Measurements from ENCODE around the gene TSHR. TPM values are rescaled to one million over a fixed set of nuclear protein-coding genes. Genes with fewer than 3 reads are reported as not detected.

The TSHR gene
- total and polyA plus RNA-seq, 2 of the 13 experiments (the other 11 are each of a cell fraction or from before 2014, with no cell fraction given), result not detected

GRCh38 chr14:81176241-81176640 is 220.8 kb downstream of the TSHR start:
- ChIA-PET CTCF (ENCODE audit: low intra/inter-chr PET ratio, low total read pairs) (no interaction called here), POLR2A (no interaction called here)
- WGBS (ENCODE audit: low lambda C conversion rate), result 96% methylated on average over 3 of the region's 3 CpGs
- Histone ChIP-seq H4K20me1 (ENCODE audit: insufficient read depth, low read length) (no peaks in the 10 kb centered on the region), H3K27me3 (ENCODE audit: control insufficient read depth in 1 of 2, insufficient read depth in 2 of 2, low read length in 2 of 2) (no peaks in the 10 kb centered on the region), H2AFZ (ENCODE audit: low read length) (no peak overlapping the region), H3K4me2 (ENCODE audit: low read depth, low read length) (no peak overlapping the region), H3K4me1 (ENCODE audit: insufficient read depth, low read length) (no peaks in the 10 kb centered on the region), H3K27ac (ENCODE audit: extremely low read length, insufficient read depth, low read length) (no peak overlapping the region), H3K9me3 (ENCODE audit: low read length) (no peaks in the 10 kb centered on the region), H3K36me3 (replicated peaks in 1 of 2; ENCODE audit: control insufficient read depth in 1 of 2, insufficient read depth in 2 of 2, low read length in 2 of 2) (peaks cover 3 to 4% of the 10 kb centered on the region in 2 experiments; a peak in 4 of 5 replicates), H3K4me3 (replicated peaks in 1 of 3; ENCODE audit: insufficient read depth in 1 of 3, low read depth in 2 of 3, low read length in 3 of 3) (no peak overlapping the region), H3K9ac (ENCODE audit: insufficient read depth, low read depth, low read length) (no peak overlapping the region), H3K79me2 (ENCODE audit: insufficient read depth, low read length) (no peaks in the 10 kb centered on the region)
- BruUV-seq (replicated peaks), result no TSS peak
- intact Hi-C loops (cut with micrococcal nuclease; ENCODE audit: unreplicated experiment), result no loop called here
- no peak for FAIRE-seq
- in situ Hi-C loops (cut with HindIII; ENCODE audit: extremely low pct_ligation_motif_present, low pct_unique_long_range_greater_than_20kb), result no loop called here
- no peak for DNase-seq (ENCODE audit: low spot score)
- ATAC-seq, result no peak
- no peak for TF ChIP-seq MIER2 (CRISPR knock-in tag; IDR thresholded peaks at IDR 0.05)
- TF ChIP-seq ZNF619 (CRISPR knock-in tag; IDR thresholded peaks at IDR 0.05), result no peak
- no peak for TF ChIP-seq ZFP1 (CRISPR knock-in tag; IDR thresholded peaks at IDR 0.05)
- TF ChIP-seq MEIS2 (CRISPR knock-in tag; IDR thresholded peaks at IDR 0.05), result no peak
- no peak for TF ChIP-seq KLF13 (CRISPR knock-in tag; IDR thresholded peaks at IDR 0.05)
- TF ChIP-seq, protein P1, sequence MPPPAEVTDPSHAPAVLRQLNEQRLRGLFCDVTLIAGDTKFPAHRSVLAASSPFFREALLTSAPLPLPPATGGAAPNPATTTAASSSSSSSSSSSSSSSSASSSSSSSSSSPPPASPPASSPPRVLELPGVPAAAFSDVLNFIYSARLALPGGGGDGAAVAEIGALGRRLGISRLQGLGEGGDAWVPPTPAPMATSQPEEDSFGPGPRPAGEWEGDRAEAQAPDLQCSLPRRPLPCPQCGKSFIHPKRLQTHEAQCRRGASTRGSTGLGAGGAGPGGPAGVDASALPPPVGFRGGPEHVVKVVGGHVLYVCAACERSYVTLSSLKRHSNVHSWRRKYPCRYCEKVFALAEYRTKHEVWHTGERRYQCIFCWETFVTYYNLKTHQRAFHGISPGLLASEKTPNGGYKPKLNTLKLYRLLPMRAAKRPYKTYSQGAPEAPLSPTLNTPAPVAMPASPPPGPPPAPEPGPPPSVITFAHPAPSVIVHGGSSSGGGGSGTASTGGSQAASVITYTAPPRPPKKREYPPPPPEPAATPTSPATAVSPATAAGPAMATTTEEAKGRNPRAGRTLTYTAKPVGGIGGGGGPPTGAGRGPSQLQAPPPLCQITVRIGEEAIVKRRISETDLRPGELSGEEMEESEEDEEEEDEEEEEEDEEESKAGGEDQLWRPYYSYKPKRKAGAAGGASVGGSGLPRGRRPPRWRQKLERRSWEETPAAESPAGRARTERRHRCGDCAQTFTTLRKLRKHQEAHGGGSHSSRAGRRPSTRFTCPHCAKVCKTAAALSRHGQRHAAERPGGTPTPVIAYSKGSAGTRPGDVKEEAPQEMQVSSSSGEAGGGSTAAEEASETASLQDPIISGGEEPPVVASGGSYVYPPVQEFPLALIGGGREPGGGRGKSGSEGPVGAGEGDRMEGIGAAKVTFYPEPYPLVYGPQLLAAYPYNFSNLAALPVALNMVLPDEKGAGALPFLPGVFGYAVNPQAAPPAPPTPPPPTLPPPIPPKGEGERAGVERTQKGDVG (CRISPR knock-in tag; IDR thresholded peaks at IDR 0.05; ENCODE audit: borderline replicate concordance), result no peak
- no peak for TF ChIP-seq ZNF75D (CRISPR knock-in tag; IDR thresholded peaks at IDR 0.05; ENCODE audit: borderline replicate concordance)
- TF ChIP-seq ETV6 (CRISPR knock-in tag; conservative IDR thresholded peaks at IDR 0.05), result no peak
- TF ChIP-seq PLRG1 (conservative IDR thresholded peaks at IDR 0.05), result no peak
- no peak for TF ChIP-seq CERS6 (CRISPR knock-in tag; IDR thresholded peaks at IDR 0.05)
- no peak for TF ChIP-seq PHF20 (CRISPR knock-in tag; IDR thresholded peaks at IDR 0.05)
- TF ChIP-seq TRIM22 (IDR thresholded peaks at IDR 0.05), result no peak
- no peak for TF ChIP-seq FOXK1 (CRISPR knock-in tag; IDR thresholded peaks at IDR 0.05; ENCODE audit: borderline replicate concordance, low read depth)
- no peak for TF ChIP-seq HNF4A (CRISPR knock-in tag; IDR thresholded peaks at IDR 0.05)
- TF ChIP-seq, protein P2, sequence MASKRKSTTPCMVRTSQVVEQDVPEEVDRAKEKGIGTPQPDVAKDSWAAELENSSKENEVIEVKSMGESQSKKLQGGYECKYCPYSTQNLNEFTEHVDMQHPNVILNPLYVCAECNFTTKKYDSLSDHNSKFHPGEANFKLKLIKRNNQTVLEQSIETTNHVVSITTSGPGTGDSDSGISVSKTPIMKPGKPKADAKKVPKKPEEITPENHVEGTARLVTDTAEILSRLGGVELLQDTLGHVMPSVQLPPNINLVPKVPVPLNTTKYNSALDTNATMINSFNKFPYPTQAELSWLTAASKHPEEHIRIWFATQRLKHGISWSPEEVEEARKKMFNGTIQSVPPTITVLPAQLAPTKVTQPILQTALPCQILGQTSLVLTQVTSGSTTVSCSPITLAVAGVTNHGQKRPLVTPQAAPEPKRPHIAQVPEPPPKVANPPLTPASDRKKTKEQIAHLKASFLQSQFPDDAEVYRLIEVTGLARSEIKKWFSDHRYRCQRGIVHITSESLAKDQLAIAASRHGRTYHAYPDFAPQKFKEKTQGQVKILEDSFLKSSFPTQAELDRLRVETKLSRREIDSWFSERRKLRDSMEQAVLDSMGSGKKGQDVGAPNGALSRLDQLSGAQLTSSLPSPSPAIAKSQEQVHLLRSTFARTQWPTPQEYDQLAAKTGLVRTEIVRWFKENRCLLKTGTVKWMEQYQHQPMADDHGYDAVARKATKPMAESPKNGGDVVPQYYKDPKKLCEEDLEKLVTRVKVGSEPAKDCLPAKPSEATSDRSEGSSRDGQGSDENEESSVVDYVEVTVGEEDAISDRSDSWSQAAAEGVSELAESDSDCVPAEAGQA (IDR thresholded peaks at IDR 0.05; ENCODE audit: low read depth), result no peak
- TF ChIP-seq, protein P2 (CRISPR knock-in tag; IDR thresholded peaks at IDR 0.05; ENCODE audit: borderline replicate concordance), result no peak

Measured in HepG2 (cell line).